HCT116 (cell line): ENCODE data around the gene PRXL2A. TPM values are rescaled to one million over a fixed set of nuclear protein-coding genes. Genes with fewer than 3 reads are reported as not detected.

ENCODE experiments used
- ATAC-seq: fragments of 200-7000 bp; cut with Tn5 transposase; 2 replicates; pipeline ENCODE4 v1.9.1; 2020; ENCODE audit warnings: mild to moderate bottlenecking, moderate library complexity
- BruUV-seq: library from RNA; stranded (reverse); fragments of 400-500 nt; replicated peaks from 2 replicates; lab custom pipeline; 2021; lab: Mats Ljungman, UMichigan
- CTCF ChIA-PET: fragments of 300-600 bp; sonication (Branson Sonifier 250); formaldehyde crosslinking; loops from one replicate; lab custom pipeline; 2021; ENCODE audit warnings: antibody characterized with exemption; lab: Charles Lee
- POLR2A ChIA-PET: fragments of 300-600, 350-600 bp; sonication (Branson Sonifier 250); formaldehyde crosslinking; loops from one replicate; lab custom pipeline; 2021; ENCODE audit warnings: antibody characterized with exemption; lab: Charles Lee
- RAD21 ChIA-PET, 2 experiments: fragments of 300-600 bp; sonication (Branson Sonifier 250); formaldehyde crosslinking; loops; one replicate each; lab custom pipeline; 2023; ENCODE audit warnings: low total read pairs in 2 of 2; ENCODE audit not compliant: uncharacterized antibody in 2 of 2, unreplicated experiment in 2 of 2, low non-redundant PET in 1 of 2; lab: Charles Lee
- DNase-seq: peaks from one replicate; pipeline ENCODE4 v3.0.0-alpha.2; 2010; ENCODE audit warnings: low read depth, low spot score
- H2AFZ ChIP-seq: fragments of 200-600 bp; shearing (Covaris generic), sonication (generic); 2 replicates; pipeline ENCODE4 v1.6.1; 2017; ENCODE audit warnings: low read depth, mixed run types, mixed read lengths, antibody characterized with exemption, low read length; ENCODE audit not compliant: poor library complexity, severe bottlenecking
- H3K27ac ChIP-seq: 2 replicates; pipeline ENCODE4 v1.5.1; 2012; ENCODE audit warnings: low read depth, low read length
- H3K27me3 ChIP-seq: fragments of 200-600 bp; sonication (generic); 2 replicates; pipeline ENCODE4 v1.6.1; 2016; ENCODE audit warnings: mixed run types, low read length, mixed read lengths; ENCODE audit not compliant: insufficient read depth
- H3K36me3 ChIP-seq, 2 experiments: fragments of 200-500 bp in 1 of 2; fragments of 200-600 bp in 1 of 2; sonication (Bioruptor generic) in 1 of 2; sonication (generic) in 1 of 2; 2 replicates each; pipeline versions ENCODE4 v1.5.1 to v1.6.1; 2014 to 2016; ENCODE audit warnings: low read length in 2 of 2, inconsistent platforms in 1 of 2, mixed read lengths in 1 of 2, mixed run types in 1 of 2; ENCODE audit not compliant: insufficient read depth in 2 of 2, control insufficient read depth in 1 of 2
- H3K4me1 ChIP-seq, 2 experiments: fragments of 200-600 bp in 1 of 2; sonication (generic) in 1 of 2; 2 replicates each; pipeline versions ENCODE4 v1.5.1 to v1.6.1; 2012 to 2017; ENCODE audit warnings: low read length in 2 of 2, inconsistent platforms in 1 of 2, mild to moderate bottlenecking in 1 of 2, mixed read lengths in 1 of 2, mixed run types in 1 of 2, moderate library complexity in 1 of 2; ENCODE audit not compliant: insufficient read depth in 2 of 2, control insufficient read depth in 1 of 2
- H3K4me2 ChIP-seq: fragments of 200-600 bp; sonication (generic); 2 replicates; pipeline ENCODE4 v1.6.1; 2017; ENCODE audit warnings: mixed run types, low read length, mixed read lengths
- H3K4me3 ChIP-seq, 2 experiments: fragments of 200-600 bp in 1 of 2; sonication (generic) in 1 of 2; replicated peaks in 1 of 2; 2 replicates each; pipeline ENCODE4 v1.5.1; 2011 to 2016; ENCODE audit warnings: low read length in 2 of 2, control low read depth in 1 of 2, low read depth in 1 of 2, mild to moderate bottlenecking in 1 of 2, mixed read lengths in 1 of 2, mixed run types in 1 of 2
- H3K79me2 ChIP-seq: fragments of 200-600 bp; sonication (generic); 2 replicates; pipeline ENCODE4 v1.6.1; 2017; ENCODE audit warnings: mild to moderate bottlenecking, mixed run types, low read length, moderate library complexity, mixed read lengths; ENCODE audit not compliant: insufficient read depth
- H3K9ac ChIP-seq: fragments of 200-600 bp; sonication (generic); 2 replicates; pipeline ENCODE4 v1.6.1; 2016; ENCODE audit warnings: low read length, mixed read lengths
- H3K9me2 ChIP-seq: fragments of 200-600 bp; sonication (generic), shearing (Covaris generic); 2 replicates; pipeline ENCODE4 v1.6.1; 2017; ENCODE audit warnings: mixed run types, mild to moderate bottlenecking, moderate library complexity; ENCODE audit not compliant: insufficient read depth
- H3K9me3 ChIP-seq, 2 experiments: fragments of 200-500 bp in 1 of 2; fragments of 200-600 bp in 1 of 2; sonication (Bioruptor generic) in 1 of 2; sonication (generic) in 1 of 2; 2 replicates each; pipeline ENCODE4 v1.6.1; 2014 to 2017; ENCODE audit warnings: low read length in 2 of 2, mixed read lengths in 2 of 2, inconsistent platforms in 1 of 2, low read depth in 1 of 2, mild to moderate bottlenecking in 1 of 2, mixed run types in 1 of 2, moderate library complexity in 1 of 2; ENCODE audit not compliant: control insufficient read depth in 1 of 2, insufficient read depth in 1 of 2
- H4K20me1 ChIP-seq: fragments of 200-600 bp; sonication (generic), shearing (Covaris generic); 2 replicates; pipeline ENCODE4 v1.6.1; 2017; ENCODE audit warnings: mixed run types, mild to moderate bottlenecking, moderate library complexity; ENCODE audit not compliant: insufficient read depth
- EZH2 ChIP-seq: fragments of 200-600 bp; sonication (generic); IDR thresholded peaks from 2 replicates; pipeline ENCODE4 v1.6.1; 2017; ENCODE audit warnings: antibody characterized with exemption, mixed run types
- FOSL1 ChIP-seq: IDR thresholded peaks from 2 replicates; pipeline ENCODE4 v1.6.1; 2012; ENCODE audit warnings: low read depth
- JUND ChIP-seq: IDR thresholded peaks from 2 replicates; pipeline ENCODE4 v1.6.1; 2012
- RAD21 ChIP-seq: IDR thresholded peaks from 2 replicates; pipeline ENCODE4 v1.6.1; 2012; ENCODE audit warnings: low read depth, mild to moderate bottlenecking
- SIN3A ChIP-seq: IDR thresholded peaks from 2 replicates; pipeline ENCODE4 v1.6.1; 2012; ENCODE audit warnings: low read depth
- SP1 ChIP-seq: IDR thresholded peaks from 2 replicates; pipeline ENCODE4 v1.6.1; 2012; ENCODE audit warnings: low read depth
- SRF ChIP-seq: IDR thresholded peaks from 2 replicates; pipeline ENCODE4 v1.6.1; 2012; ENCODE audit warnings: low read depth
- YY1 ChIP-seq: IDR thresholded peaks from 2 replicates; pipeline ENCODE4 v1.6.1; 2011; ENCODE audit warnings: low read length, low read depth, moderate library complexity, mild to moderate bottlenecking; ENCODE audit not compliant: insufficient replicate concordance; ENCODE audit errors: extremely low read depth
- ZFX ChIP-seq: fragments of 450-650 bp; IDR thresholded peaks from 2 replicates; pipeline ENCODE4 v1.6.1; 2017
- intact Hi-C: fragments of 100-400 bp; cut with micrococcal nuclease; formaldehyde crosslinking; loops from 2 replicates; pipeline ENCODE4 v1.10.0; 2022
- total RNA-seq: library from RNA; stranded (reverse); gene quantifications from one replicate; pipeline ENCODE4 v1.2.1, GENCODE V29; 2021; ENCODE audit not compliant: unreplicated experiment
- TF ChIP-seq, protein P1 (sequence below): IDR thresholded peaks from 2 replicates; pipeline ENCODE4 v1.6.1; 2012
- TF ChIP-seq, protein P2 (sequence below): IDR thresholded peaks from 2 replicates; pipeline ENCODE4 v1.6.1; 2011; ENCODE audit warnings: mild to moderate bottlenecking, low read length, moderate library complexity; ENCODE audit not compliant: insufficient replicate concordance; ENCODE audit errors: extremely low read depth
- TF ChIP-seq, protein P3 (sequence below): IDR thresholded peaks from 2 replicates; pipeline ENCODE4 v1.6.1; 2012

Gene PRXL2A
- total RNA-seq, 1 experiment from 2014 or later, result 4.9 TPM

DNA sequence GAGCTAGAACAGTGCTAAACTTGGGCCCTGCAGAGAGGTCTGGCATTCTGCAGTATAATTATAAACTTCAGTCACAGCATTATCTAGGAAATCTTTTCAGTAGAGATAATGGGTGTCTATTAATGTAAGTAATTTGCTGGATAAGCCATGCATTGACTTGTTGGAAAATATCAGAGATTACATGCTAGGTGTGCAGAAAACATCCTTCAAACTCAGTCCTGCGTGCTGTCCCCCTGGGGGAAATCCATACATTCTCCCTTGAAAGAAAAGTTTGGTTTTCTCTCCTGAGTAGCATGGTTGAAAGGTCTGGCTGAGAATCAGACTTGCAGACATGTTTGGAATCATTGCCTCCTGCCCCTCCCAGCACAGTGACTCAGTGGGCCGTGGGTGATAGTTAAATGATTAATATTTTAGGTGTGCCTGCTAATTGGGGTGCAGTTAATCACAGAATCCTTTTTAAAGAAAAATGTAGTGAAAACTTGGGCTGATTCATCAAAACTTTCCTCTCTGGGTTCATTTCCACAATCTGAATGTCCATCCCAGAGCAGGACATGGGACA is 13.9 kb upstream of the PRXL2A start:
- Histone ChIP-seq H3K79me2 (no peaks in the 10 kb centered on the region), H3K36me3 (no peaks in the 10 kb centered on the region), H3K27ac (no peak overlapping the region), H3K4me1 (no peaks in the 10 kb centered on the region), H3K9me2 (no peaks in the 10 kb centered on the region), H2AFZ (no peak overlapping the region), H3K9ac (no peak overlapping the region), H4K20me1 (no peaks in the 10 kb centered on the region), H3K4me2 (no peak overlapping the region), H3K27me3 (no peaks in the 10 kb centered on the region), H3K9me3 (no peaks in the 10 kb centered on the region), H3K4me3 (no peak overlapping the region)
- intact Hi-C loops, result no loop called here
- POLR2A ChIA-PET, result no interaction called here
- ATAC-seq (no peak), DNase-seq (no peak)
- RAD21 ChIA-PET, result no interaction called here
- CTCF ChIA-PET, result no interaction called here
- no peak for TF ChIP-seq YY1
- TF ChIP-seq SP1, result no peak
- no peak for TF ChIP-seq RAD21
- TF ChIP-seq, protein P1, sequence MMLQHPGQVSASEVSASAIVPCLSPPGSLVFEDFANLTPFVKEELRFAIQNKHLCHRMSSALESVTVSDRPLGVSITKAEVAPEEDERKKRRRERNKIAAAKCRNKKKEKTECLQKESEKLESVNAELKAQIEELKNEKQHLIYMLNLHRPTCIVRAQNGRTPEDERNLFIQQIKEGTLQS, result no peak
- TF ChIP-seq ZFX, result no peak
- TF ChIP-seq FOSL1, result no peak
- no peak for TF ChIP-seq SRF
- TF ChIP-seq SIN3A, result no peak
- TF ChIP-seq JUND, result no peak
- TF ChIP-seq, protein P2, sequence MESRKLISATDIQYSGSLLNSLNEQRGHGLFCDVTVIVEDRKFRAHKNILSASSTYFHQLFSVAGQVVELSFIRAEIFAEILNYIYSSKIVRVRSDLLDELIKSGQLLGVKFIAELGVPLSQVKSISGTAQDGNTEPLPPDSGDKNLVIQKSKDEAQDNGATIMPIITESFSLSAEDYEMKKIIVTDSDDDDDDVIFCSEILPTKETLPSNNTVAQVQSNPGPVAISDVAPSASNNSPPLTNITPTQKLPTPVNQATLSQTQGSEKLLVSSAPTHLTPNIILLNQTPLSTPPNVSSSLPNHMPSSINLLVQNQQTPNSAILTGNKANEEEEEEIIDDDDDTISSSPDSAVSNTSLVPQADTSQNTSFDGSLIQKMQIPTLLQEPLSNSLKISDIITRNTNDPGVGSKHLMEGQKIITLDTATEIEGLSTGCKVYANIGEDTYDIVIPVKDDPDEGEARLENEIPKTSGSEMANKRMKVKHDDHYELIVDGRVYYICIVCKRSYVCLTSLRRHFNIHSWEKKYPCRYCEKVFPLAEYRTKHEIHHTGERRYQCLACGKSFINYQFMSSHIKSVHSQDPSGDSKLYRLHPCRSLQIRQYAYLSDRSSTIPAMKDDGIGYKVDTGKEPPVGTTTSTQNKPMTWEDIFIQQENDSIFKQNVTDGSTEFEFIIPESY, result no peak
- TF ChIP-seq, protein P3, sequence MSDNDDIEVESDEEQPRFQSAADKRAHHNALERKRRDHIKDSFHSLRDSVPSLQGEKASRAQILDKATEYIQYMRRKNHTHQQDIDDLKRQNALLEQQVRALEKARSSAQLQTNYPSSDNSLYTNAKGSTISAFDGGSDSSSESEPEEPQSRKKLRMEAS, result no peak
- no peak for TF ChIP-seq EZH2
- BruUV-seq, result no TSS peak
